Esophagus muscularis mucosa (tissue), 4 donors: ENCODE results near the gene PCSK7. TPM values are rescaled to one million over a fixed set of nuclear protein-coding genes. Genes with fewer than 3 reads are reported as not detected.

Experiments
- DNase-seq: peaks from one replicate; pipeline ENCODE4 v3.0.0-alpha.2; 2017; ENCODE audit errors: extremely low spot score
- H3K27ac ChIP-seq, 4 donors: fragments of 200-600 bp; sonication (generic); replicated peaks in 1 of 4; 1 replicate in 3 of 4; 2 replicates in 1 of 4; pipeline ENCODE4 v1.5.1; 2016 to 2019; ENCODE audit warnings: mild to moderate bottlenecking in 1 of 4
- H3K27me3 ChIP-seq, 4 donors: fragments of 200-600 bp; sonication (generic); one replicate each; pipeline versions ENCODE4 v1.5.1 to v1.6.0; 2016 to 2019
- H3K36me3 ChIP-seq, 4 donors: fragments of 200-600 bp; sonication (generic); one replicate each; pipeline ENCODE4 v1.5.1; 2016 to 2019
- H3K4me1 ChIP-seq, 4 donors: fragments of 200-600 bp; sonication (generic); one replicate each; pipeline ENCODE4 v1.5.1; 2016 to 2019
- H3K4me3 ChIP-seq, 4 donors: fragments of 200-600 bp; sonication (generic); 1 replicate in 2 of 4; 2 replicates in 2 of 4; pipeline ENCODE4 v1.5.1; 2016 to 2019; ENCODE audit warnings: mild to moderate bottlenecking in 4 of 4, moderate library complexity in 1 of 4
- H3K9me3 ChIP-seq, 4 donors: fragments of 200-600 bp; sonication (generic); 1 replicate in 3 of 4; 2 replicates in 1 of 4; pipeline ENCODE4 v1.5.1; 2016 to 2019
- EP300 ChIP-seq: sonication (generic); formaldehyde crosslinking; IDR thresholded peaks from one replicate; pipeline ENCODE4 v1.6.1; 2017; ENCODE audit warnings: antibody characterized with exemption
- POLR2A ChIP-seq: fragments of 450-650 bp; IDR thresholded peaks from one replicate; pipeline ENCODE4 v1.6.1; 2017; ENCODE audit warnings: antibody characterized with exemption, moderate library complexity, mild to moderate bottlenecking, low read depth
- POLR2AphosphoS5 ChIP-seq, 2 donors: sonication (generic); formaldehyde crosslinking; IDR thresholded peaks; one replicate each; pipeline ENCODE4 v1.6.1; 2017; ENCODE audit warnings: antibody characterized with exemption in 2 of 2
- WGBS: methylation state at CpG from one replicate; pipeline ENCODE4 v1.1.5; 2018; 5-methylcytosine and 5-hydroxymethylcytosine counted together
- intact Hi-C: fragments of 100-400 bp; cut with DNase I; formaldehyde crosslinking; loops from one replicate; pipeline ENCODE4 v1.15.1; 2023
- total RNA-seq, 4 donors: library from RNA; depleted of rRNA; stranded (reverse); fragments of >200 nt; gene quantifications; one replicate each; pipeline versions ENCODE4 v1.1.0 to v1.2.1, GENCODE V29; 2016
- TF ChIP-seq, protein P1 (sequence below), 3 experiments: fragments of 200-600 bp in 2 of 3; fragments of 450-650 bp in 1 of 3; sonication (generic) in 2 of 3; IDR thresholded peaks; one replicate each; pipeline ENCODE4 v1.5.1; 2017 to 2019; ENCODE audit warnings: antibody characterized with exemption in 3 of 3, mild to moderate bottlenecking in 2 of 3, moderate library complexity in 1 of 3

The PCSK7 gene
- total RNA-seq, 4 donors from 2014 or later: 27.8 to 43.7 (median 31.9) TPM

- peak overlapping the region; percentile 96 to 100 (median 98) for H3K27ac ChIP-seq
- DNase-seq: no peak
- H3K27me3 ChIP-seq: no peaks in the 10 kb centered on the region
- H3K4me3 ChIP-seq: peak overlapping the region; percentile 95 to 98 (median 96)
- TF ChIP-seq POLR2AphosphoS5 (IDR thresholded peaks at IDR 0.05) (no peak), POLR2A (no peak), EP300 (no peak)
- H3K4me1 ChIP-seq: peaks cover 24 to 48% (median 40%) of the 10 kb centered on the region in 4 donors
- H3K36me3 ChIP-seq: peaks cover 21 to 32% (median 27%) of the 10 kb centered on the region in 4 donors
- intact Hi-C loops: loop anchor here (10.0 kb wide), 1 partner anchor 458 kb away; the partner anchor contains the start of gene BUD13
- H3K9me3 ChIP-seq: no peaks in the 10 kb centered on the region
- WGBS: under 1% methylated on average over 19 of the region's 27 CpGs
Measured at GRCh38 chr11:117232911-117233409, 1.1 kb upstream of the PCSK7 start.

- no peaks in the 10 kb centered on the region for H3K27me3 ChIP-seq
- peaks cover 24 to 48% (median 40%) of the 10 kb centered on the region in 4 donors for H3K4me1 ChIP-seq
- intact Hi-C loops: loop anchor here (10.0 kb wide), 1 partner anchor 457 kb away; the partner anchor contains the start of gene BUD13
- TF ChIP-seq EP300 (no peak), POLR2A (peak; percentile 58), POLR2AphosphoS5 (IDR thresholded peaks at IDR 0.05) (peak; percentile 37 to 78)
- TF ChIP-seq, protein P1, sequence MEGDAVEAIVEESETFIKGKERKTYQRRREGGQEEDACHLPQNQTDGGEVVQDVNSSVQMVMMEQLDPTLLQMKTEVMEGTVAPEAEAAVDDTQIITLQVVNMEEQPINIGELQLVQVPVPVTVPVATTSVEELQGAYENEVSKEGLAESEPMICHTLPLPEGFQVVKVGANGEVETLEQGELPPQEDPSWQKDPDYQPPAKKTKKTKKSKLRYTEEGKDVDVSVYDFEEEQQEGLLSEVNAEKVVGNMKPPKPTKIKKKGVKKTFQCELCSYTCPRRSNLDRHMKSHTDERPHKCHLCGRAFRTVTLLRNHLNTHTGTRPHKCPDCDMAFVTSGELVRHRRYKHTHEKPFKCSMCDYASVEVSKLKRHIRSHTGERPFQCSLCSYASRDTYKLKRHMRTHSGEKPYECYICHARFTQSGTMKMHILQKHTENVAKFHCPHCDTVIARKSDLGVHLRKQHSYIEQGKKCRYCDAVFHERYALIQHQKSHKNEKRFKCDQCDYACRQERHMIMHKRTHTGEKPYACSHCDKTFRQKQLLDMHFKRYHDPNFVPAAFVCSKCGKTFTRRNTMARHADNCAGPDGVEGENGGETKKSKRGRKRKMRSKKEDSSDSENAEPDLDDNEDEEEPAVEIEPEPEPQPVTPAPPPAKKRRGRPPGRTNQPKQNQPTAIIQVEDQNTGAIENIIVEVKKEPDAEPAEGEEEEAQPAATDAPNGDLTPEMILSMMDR (IDR thresholded peaks at IDR 0.05): peak in 2 of 3 experiments; percentile 94 to 98
- no peaks in the 10 kb centered on the region for H3K9me3 ChIP-seq
- DNase-seq: peak; percentile 93
- peaks cover 27 to 39% (median 34%) of the 10 kb centered on the region in 4 donors for H3K36me3 ChIP-seq
- peak within 1 kb of the TSS; percentile 96 to 100 (median 98) for H3K27ac ChIP-seq
- H3K4me3 ChIP-seq: peak within 1 kb of the TSS; percentile 95 to 98 (median 96)
- 0% methylated on average over 13 of the region's 94 CpGs for whole genome bisulfite sequencing
Measured at GRCh38 chr11:117232092-117232878, 412 bp upstream of the PCSK7 start, which contains the start of gene RNF214. Gene RNF214, plus strand, starts transcription at chr11:117232671. Its CDS starts 1,602 bp downstream, at chr11:117234273.

GRCh38 chr11:117230999-117231841 is 653 bp downstream of the PCSK7 start:
- H3K36me3 ChIP-seq: peaks cover 33 to 45% (median 40%) of the 10 kb centered on the region in 4 donors
- no peaks in the 10 kb centered on the region for H3K27me3 ChIP-seq
- peak overlapping the region; percentile 95 to 98 (median 96) for H3K4me3 ChIP-seq
- TF ChIP-seq EP300 (no peak), POLR2A (no peak), POLR2AphosphoS5 (IDR thresholded peaks at IDR 0.05) (no peak)
- TF ChIP-seq, protein P1 (IDR thresholded peaks at IDR 0.05): no peak
- H3K4me1 ChIP-seq: peaks cover 24 to 55% (median 45%) of the 10 kb centered on the region in 4 donors
- WGBS: 7% methylated on average over 14 of the region's 14 CpGs
- intact Hi-C loops: loop anchor here (10.0 kb wide), 1 partner anchor 456 kb away; the partner anchor contains the start of gene BUD13
- DNase-seq: no peak
- H3K9me3 ChIP-seq: no peaks in the 10 kb centered on the region
- H3K27ac ChIP-seq: peak overlapping the region; percentile 96 to 100 (median 98)

GRCh38 chr11:117230286-117230961 is 1.4 kb downstream of the PCSK7 start:
- intact Hi-C loops: loop anchor here (10.0 kb wide), 1 partner anchor 456 kb away; the partner anchor contains the start of gene BUD13
- H3K27ac ChIP-seq: peak overlapping the region; percentile 96 to 100 (median 98)
- no peaks in the 10 kb centered on the region for H3K27me3 ChIP-seq
- peak overlapping the region; percentile 95 to 98 (median 96) for H3K4me3 ChIP-seq
- DNase-seq: no peak
- TF ChIP-seq EP300 (no peak), POLR2AphosphoS5 (IDR thresholded peaks at IDR 0.05) (no peak), POLR2A (no peak)
- TF ChIP-seq, protein P1 (IDR thresholded peaks at IDR 0.05): no peak
- WGBS: 66% methylated on average over 12 of the region's 12 CpGs
- H3K9me3 ChIP-seq: no peaks in the 10 kb centered on the region
- peaks cover 24 to 63% (median 53%) of the 10 kb centered on the region in 4 donors for H3K4me1 ChIP-seq
- H3K36me3 ChIP-seq: peaks cover 33 to 45% (median 44%) of the 10 kb centered on the region in 4 donors
